Measurements from ENCODE around the gene KRT20. TPM values are rescaled to one million over a fixed set of nuclear protein-coding genes. Genes with fewer than 3 reads are reported as not detected.
"Not testable (repeated sequence)": the region's sequence is repeated elsewhere in the genome, so short reads cannot be mapped to it uniquely, and the experiment has no call there.

Gene KRT20
- total RNA-seq, 5 donors from 2014 or later (not counting 1 experiment from before 2014, with no cell fraction given) = 0.47 TPM; not detected in 4

DNA sequence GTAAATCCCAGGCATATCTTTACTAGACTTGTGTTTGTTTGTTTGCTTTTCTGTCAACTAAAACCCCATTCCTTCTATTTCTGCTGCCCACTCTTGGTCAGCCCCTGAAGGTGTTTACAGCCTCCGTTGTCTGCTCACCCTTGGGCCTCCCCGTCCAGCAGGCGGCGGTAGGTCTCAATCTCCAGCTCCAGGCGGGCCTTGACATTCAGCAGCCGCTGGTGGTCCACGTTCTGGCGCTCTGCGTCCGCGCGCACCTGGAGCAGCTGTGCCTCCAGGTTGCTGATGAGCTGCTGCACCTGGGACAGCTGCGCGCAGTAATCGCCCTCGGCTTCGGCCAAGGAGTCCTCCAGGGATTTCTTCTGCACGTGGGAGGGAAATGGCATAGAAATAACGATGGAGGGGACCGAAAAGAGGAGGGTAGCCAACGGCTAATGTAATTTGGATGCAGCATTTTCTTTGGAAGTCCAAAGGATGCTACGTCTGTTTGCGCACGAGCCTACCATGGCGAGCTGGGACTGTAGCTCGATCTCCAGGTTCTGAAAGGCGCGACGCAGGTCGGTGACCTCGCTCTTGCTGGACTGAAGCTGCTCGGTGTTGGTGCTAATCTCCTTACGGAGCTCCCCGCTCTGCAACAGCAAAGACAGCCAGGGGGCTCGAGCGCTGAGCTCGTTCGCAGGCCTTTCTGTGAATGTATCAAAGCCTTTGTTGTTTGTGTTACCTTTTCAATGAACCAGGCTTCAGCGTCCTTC, 21.9 kb downstream of the KRT20 start:
- ChIA-PET POLR2A (no interaction called here), CTCF (interaction anchor here in 1 of 2 donors (0.5 to 0.6 kb wide), 3 partner anchors 81 to 810 kb away, joined by 3 to 4 read pairs (median 3); partner anchors contain the start of gene KRT27)
- H3K27me3 ChIP-seq (replicated peaks in 1 of 2; ENCODE audit: control insufficient read depth in 2 of 2, extremely low read depth in 1 of 2, insufficient read depth in 2 of 2, low read length in 1 of 2) = peaks cover 0 to 18% of the 10 kb centered on the region in 2 experiments
- no peak overlapping the region for H3K27ac Mint-ChIP-seq
- H3K4me1 Mint-ChIP-seq = no peaks in the 10 kb centered on the region
- no peaks in the 10 kb centered on the region for H3K36me3 ChIP-seq (ENCODE audit: control insufficient read depth in 2 of 2, extremely low read depth in 1 of 2, insufficient read depth in 1 of 2, low read length in 1 of 2)
- DNase-seq (peak in 4 of 35 experiments; percentile 6 to 12 (median 8)), ATAC-seq (replicated peaks in 1 of 4) (no peak)
- WGBS (ENCODE audit: insufficient coverage) = 70% methylated on average over 39 of the region's 39 CpGs
- H3K9me3 ChIP-seq = no peaks in the 10 kb centered on the region
- no peaks in the 10 kb centered on the region for H3K9me3 Mint-ChIP-seq
- no peaks in the 10 kb centered on the region for H3K4me1 ChIP-seq (ENCODE audit: control insufficient read depth in 1 of 2, extremely low read depth in 1 of 2, insufficient read depth in 2 of 2, low read length in 2 of 2)
- peaks cover 23 to 27% of the 10 kb centered on the region in 2 donors for H3K27me3 Mint-ChIP-seq
- H3K27ac ChIP-seq (ENCODE audit: low read length) = no peak overlapping the region
- no peak overlapping the region for H3K4me3 ChIP-seq (ENCODE audit: control insufficient read depth in 1 of 2, extremely low read depth in 1 of 2, low read length in 1 of 2)
- no peaks in the 10 kb centered on the region for H3K36me3 Mint-ChIP-seq
- no peak overlapping the region for H3K4me3 Mint-ChIP-seq

DNA sequence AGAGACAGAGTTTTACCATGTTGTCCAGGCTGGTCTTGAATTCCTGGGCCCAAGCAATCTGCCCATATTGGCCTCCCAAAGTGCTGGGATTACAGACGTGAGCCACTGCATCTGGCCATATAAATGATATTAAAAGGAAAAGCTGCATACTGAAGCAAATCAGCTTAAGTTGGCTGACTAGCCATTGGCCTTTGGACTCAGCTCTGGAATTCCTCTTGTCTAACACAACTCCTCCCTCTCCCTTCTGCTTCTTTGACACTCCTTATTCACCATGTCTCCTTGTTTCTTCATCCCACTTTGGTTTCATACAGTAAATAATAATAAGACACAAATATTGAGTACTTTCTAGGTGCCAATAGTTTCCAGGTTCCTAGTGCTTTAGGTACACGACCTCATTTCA, 25.5 kb downstream of the KRT20 start:
- Histone ChIP-seq H3K36me3 (ENCODE audit: control insufficient read depth in 2 of 2, extremely low read depth in 1 of 2, insufficient read depth in 1 of 2, low read length in 1 of 2) (no peaks in the 10 kb centered on the region), H3K27me3 (replicated peaks in 1 of 2; ENCODE audit: control insufficient read depth in 2 of 2, extremely low read depth in 1 of 2, insufficient read depth in 2 of 2, low read length in 1 of 2) (peaks cover 2 to 11% of the 10 kb centered on the region in 2 experiments), H3K4me3 (ENCODE audit: control insufficient read depth in 1 of 2, extremely low read depth in 1 of 2, low read length in 1 of 2) (no peak overlapping the region), H3K27ac (ENCODE audit: low read length) (no peak overlapping the region), H3K9me3 (no peaks in the 10 kb centered on the region), H3K4me1 (ENCODE audit: control insufficient read depth in 1 of 2, extremely low read depth in 1 of 2, insufficient read depth in 2 of 2, low read length in 2 of 2) (no peaks in the 10 kb centered on the region)
- ATAC-seq (replicated peaks in 1 of 4) = no peak
- no peak for DNase-seq
- CTCF ChIA-PET = interaction anchor here (0.6 to 1.7 kb wide), 2 partner anchors 789 to 803 kb away, joined by 5 to 7 read pairs; no protein-coding TSS in a partner anchor
- POLR2A ChIA-PET = no interaction called here
- Mint-ChIP-seq H3K36me3 (no peaks in the 10 kb centered on the region), H3K27ac (no peak overlapping the region), H3K4me3 (no peak overlapping the region), H3K9me3 (no peaks in the 10 kb centered on the region), H3K4me1 (peaks cover 0 to 5% (median 3%) of the 10 kb centered on the region in 3 donors), H3K27me3 (peaks cover 10 to 11% of the 10 kb centered on the region in 2 donors)
- WGBS (ENCODE audit: insufficient coverage) = no CpG with 5 or more reads among the region's 2 CpGs

GRCh38 chr17:40858667-40859066, 26.4 kb downstream of the KRT20 start:
- H3K27ac Mint-ChIP-seq; H3K4me1 ChIP-seq (ENCODE audit: control insufficient read depth in 1 of 2, extremely low read depth in 1 of 2, insufficient read depth in 2 of 2, low read length in 2 of 2); POLR2A ChIA-PET; H3K4me3 Mint-ChIP-seq; H3K27me3 ChIP-seq (replicated peaks in 1 of 2; ENCODE audit: control insufficient read depth in 2 of 2, extremely low read depth in 1 of 2, insufficient read depth in 2 of 2, low read length in 1 of 2); H3K4me1 Mint-ChIP-seq; H3K9me3 ChIP-seq; ATAC-seq (replicated peaks in 1 of 4); H3K36me3 ChIP-seq (ENCODE audit: control insufficient read depth in 2 of 2, extremely low read depth in 1 of 2, insufficient read depth in 1 of 2, low read length in 1 of 2); H3K9me3 Mint-ChIP-seq; H3K4me3 ChIP-seq (ENCODE audit: control insufficient read depth in 1 of 2, extremely low read depth in 1 of 2, low read length in 1 of 2); H3K27ac ChIP-seq (ENCODE audit: low read length); H3K36me3 Mint-ChIP-seq; DNase-seq: not testable (repeated sequence)
- WGBS (ENCODE audit: insufficient coverage) = no CpG with 5 or more reads among the region's 2 CpGs
- CTCF ChIA-PET = interaction anchor here in 1 of 2 donors (0.8 to 1.7 kb wide), 2 partner anchors 790 to 804 kb away, joined by 3 to 5 read pairs; no protein-coding TSS in a partner anchor
- peaks cover 9 to 15% of the 10 kb centered on the region in 2 donors for H3K27me3 Mint-ChIP-seq

DNA sequence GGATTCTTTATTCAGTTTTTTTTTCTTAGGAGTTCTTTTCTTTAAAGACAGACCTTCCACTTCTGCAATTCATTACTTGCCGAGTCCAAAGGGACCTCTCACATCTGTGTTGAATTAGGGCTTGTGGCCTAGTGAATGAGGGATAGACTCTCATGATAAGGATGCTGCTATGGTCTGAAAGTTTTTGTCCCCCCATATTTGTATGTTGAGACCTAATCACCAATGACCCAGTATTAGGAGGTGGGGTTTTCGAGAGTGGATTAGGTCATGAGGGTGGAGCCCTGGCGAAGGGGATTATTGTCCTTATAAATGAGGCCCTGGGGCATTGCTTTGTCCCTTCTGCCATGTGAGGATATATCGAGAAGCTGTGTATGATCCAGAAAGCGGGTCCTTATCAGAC, 27.5 kb downstream of the KRT20 start:
- no peaks in the 10 kb centered on the region for H3K4me1 ChIP-seq (ENCODE audit: control insufficient read depth in 1 of 2, extremely low read depth in 1 of 2, insufficient read depth in 2 of 2, low read length in 2 of 2)
- H3K9me3 ChIP-seq = no peaks in the 10 kb centered on the region
- peaks cover 14 to 21% of the 10 kb centered on the region in 2 donors for H3K27me3 Mint-ChIP-seq
- H3K4me3 ChIP-seq (ENCODE audit: control insufficient read depth in 1 of 2, extremely low read depth in 1 of 2, low read length in 1 of 2) = no peak overlapping the region
- ATAC-seq (replicated peaks in 1 of 4) (no peak), DNase-seq (no peak)
- CTCF ChIA-PET = interaction anchor here (0.6 to 2.9 kb wide), 9 partner anchors 12 to 838 kb away, joined by 3 to 46 read pairs (median 6); no protein-coding TSS in a partner anchor
- no peak overlapping the region for H3K27ac ChIP-seq (ENCODE audit: low read length)
- peaks cover 0 to 7% (median 3%) of the 10 kb centered on the region in 3 donors for H3K4me1 Mint-ChIP-seq
- H3K36me3 ChIP-seq (ENCODE audit: control insufficient read depth in 2 of 2, extremely low read depth in 1 of 2, insufficient read depth in 1 of 2, low read length in 1 of 2) = no peaks in the 10 kb centered on the region
- no peaks in the 10 kb centered on the region for H3K9me3 Mint-ChIP-seq
- peaks cover 0 to 7% of the 10 kb centered on the region in 2 experiments for H3K27me3 ChIP-seq (replicated peaks in 1 of 2; ENCODE audit: control insufficient read depth in 2 of 2, extremely low read depth in 1 of 2, insufficient read depth in 2 of 2, low read length in 1 of 2)
- H3K36me3 Mint-ChIP-seq = no peaks in the 10 kb centered on the region
- WGBS (ENCODE audit: insufficient coverage) = 98% methylated on average over 4 of the region's 5 CpGs
- no peak overlapping the region for H3K27ac Mint-ChIP-seq
- POLR2A ChIA-PET = interaction anchor here in 1 of 2 donors (1.3 kb wide), 1 partner anchor 831 kb away, joined by 3 read pairs; no protein-coding TSS in a partner anchor
- H3K4me3 Mint-ChIP-seq = no peak overlapping the region

DNA sequence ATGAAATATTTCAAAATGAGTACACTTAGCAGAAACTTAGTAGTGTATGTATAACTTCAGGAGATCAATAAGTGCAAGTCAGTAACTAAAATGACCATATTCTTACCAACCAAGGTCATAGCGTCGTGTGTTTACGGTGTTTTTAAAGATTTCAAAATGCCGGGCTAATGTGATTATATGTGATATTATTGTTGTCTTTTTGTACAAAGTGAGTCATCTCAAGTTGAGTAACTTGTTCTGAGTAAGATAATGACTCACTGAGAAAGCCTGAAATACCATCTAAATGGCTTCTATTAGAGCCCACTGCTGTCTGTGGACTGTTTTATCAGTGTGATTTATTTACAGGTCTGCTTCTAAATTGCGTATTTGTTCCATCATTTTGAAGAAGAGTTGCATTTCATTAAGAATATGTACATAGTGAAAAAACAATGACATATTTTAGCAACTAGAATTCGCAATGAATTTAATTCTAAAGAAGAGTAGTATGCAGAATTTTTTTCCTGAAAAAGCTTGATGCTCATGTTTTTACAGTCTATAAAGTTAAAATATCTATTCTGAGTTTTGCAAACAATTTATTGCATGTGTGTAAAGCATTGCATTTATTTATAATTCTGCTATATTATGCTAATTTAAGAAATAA, 30.7 kb downstream of the KRT20 start:
- Histone ChIP-seq H3K9me3 (no peaks in the 10 kb centered on the region), H3K4me1 (ENCODE audit: control insufficient read depth in 1 of 2, extremely low read depth in 1 of 2, insufficient read depth in 2 of 2, low read length in 2 of 2) (no peaks in the 10 kb centered on the region), H3K27ac (ENCODE audit: low read length) (no peak overlapping the region), H3K27me3 (replicated peaks in 1 of 2; ENCODE audit: control insufficient read depth in 2 of 2, extremely low read depth in 1 of 2, insufficient read depth in 2 of 2, low read length in 1 of 2) (peaks cover 0 to 14% of the 10 kb centered on the region in 2 experiments), H3K36me3 (ENCODE audit: control insufficient read depth in 2 of 2, extremely low read depth in 1 of 2, insufficient read depth in 1 of 2, low read length in 1 of 2) (no peaks in the 10 kb centered on the region), H3K4me3 (ENCODE audit: control insufficient read depth in 1 of 2, extremely low read depth in 1 of 2, low read length in 1 of 2) (no peak overlapping the region)
- Mint-ChIP-seq H3K4me3 (no peak overlapping the region), H3K27ac (no peak overlapping the region), H3K9me3 (no peaks in the 10 kb centered on the region), H3K36me3 (no peaks in the 10 kb centered on the region), H3K4me1 (peaks cover 0 to 7% (median 3%) of the 10 kb centered on the region in 3 donors), H3K27me3 (peaks cover 24 to 27% of the 10 kb centered on the region in 2 donors)
- no CpG with 5 or more reads among the region's 6 CpGs for WGBS (ENCODE audit: insufficient coverage)
- no peak for DNase-seq
- POLR2A ChIA-PET = no interaction called here
- ATAC-seq (replicated peaks in 1 of 4) = no peak
- CTCF ChIA-PET = no interaction called here

DNA sequence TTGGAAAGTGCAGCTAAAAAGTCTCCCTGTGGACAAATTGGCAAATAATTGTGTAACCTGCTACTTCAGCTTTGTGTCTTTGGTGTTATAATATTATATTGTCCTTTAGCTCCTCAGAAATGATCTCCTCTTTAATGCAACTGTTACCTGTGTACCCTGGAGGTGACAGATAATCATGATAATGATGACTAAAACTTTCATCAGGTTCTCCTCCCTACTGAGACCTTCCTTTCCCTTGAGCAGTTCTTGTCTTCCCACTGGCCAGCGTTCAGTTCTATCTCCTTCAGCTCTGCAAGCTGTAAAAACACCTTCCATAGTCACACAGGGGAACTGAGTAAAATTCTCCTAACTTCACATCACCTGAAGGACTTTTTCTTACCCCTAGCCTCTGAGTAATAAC, 32.7 kb downstream of the KRT20 start:
- POLR2A ChIA-PET = interaction anchor here in 1 of 2 donors (0.6 kb wide), 1 partner anchor 1577 kb away, joined by 7 read pairs; no protein-coding TSS in a partner anchor
- peaks cover 0 to 5% (median 3%) of the 10 kb centered on the region in 3 donors for H3K4me1 Mint-ChIP-seq
- H3K9me3 Mint-ChIP-seq = no peaks in the 10 kb centered on the region

More for the DNA sequence above, 32.7 kb downstream of the KRT20 start:
- ATAC-seq (replicated peaks in 1 of 4) (no peak), DNase-seq (no peak)
- H3K4me1 ChIP-seq (ENCODE audit: control insufficient read depth in 1 of 2, extremely low read depth in 1 of 2, insufficient read depth in 2 of 2, low read length in 2 of 2) = no peaks in the 10 kb centered on the region
- H3K27me3 ChIP-seq (replicated peaks in 1 of 2; ENCODE audit: control insufficient read depth in 2 of 2, extremely low read depth in 1 of 2, insufficient read depth in 2 of 2, low read length in 1 of 2) = peaks cover 0 to 14% of the 10 kb centered on the region in 2 experiments
- Mint-ChIP-seq H3K4me3 (no peak overlapping the region), H3K36me3 (no peaks in the 10 kb centered on the region), H3K27ac (no peak overlapping the region), H3K27me3 (peaks cover 26 to 38% of the 10 kb centered on the region in 2 donors)
- CTCF ChIA-PET = interaction anchor here in 1 of 2 donors (1.0 kb wide), 1 partner anchor 814 kb away, joined by 3 read pairs; no protein-coding TSS in a partner anchor
- H3K36me3 ChIP-seq (ENCODE audit: control insufficient read depth in 2 of 2, extremely low read depth in 1 of 2, insufficient read depth in 1 of 2, low read length in 1 of 2) = no peaks in the 10 kb centered on the region
- no peaks in the 10 kb centered on the region for H3K9me3 ChIP-seq
- H3K4me3 ChIP-seq (ENCODE audit: control insufficient read depth in 1 of 2, extremely low read depth in 1 of 2, low read length in 1 of 2) = no peak overlapping the region
- 86% methylated on average over 1 of the region's 1 CpG for WGBS (ENCODE audit: insufficient coverage)
- no peak overlapping the region for H3K27ac ChIP-seq (ENCODE audit: low read length)
